NCI-H1105 (cell line): Measurements from ENCODE around the gene TNFAIP8L3.

Source experiments
- DNase-seq: peaks from one replicate; lab custom pipeline; 2025; lab: John Stamatoyannopoulos, UW

Gene TNFAIP8L3

DNA sequence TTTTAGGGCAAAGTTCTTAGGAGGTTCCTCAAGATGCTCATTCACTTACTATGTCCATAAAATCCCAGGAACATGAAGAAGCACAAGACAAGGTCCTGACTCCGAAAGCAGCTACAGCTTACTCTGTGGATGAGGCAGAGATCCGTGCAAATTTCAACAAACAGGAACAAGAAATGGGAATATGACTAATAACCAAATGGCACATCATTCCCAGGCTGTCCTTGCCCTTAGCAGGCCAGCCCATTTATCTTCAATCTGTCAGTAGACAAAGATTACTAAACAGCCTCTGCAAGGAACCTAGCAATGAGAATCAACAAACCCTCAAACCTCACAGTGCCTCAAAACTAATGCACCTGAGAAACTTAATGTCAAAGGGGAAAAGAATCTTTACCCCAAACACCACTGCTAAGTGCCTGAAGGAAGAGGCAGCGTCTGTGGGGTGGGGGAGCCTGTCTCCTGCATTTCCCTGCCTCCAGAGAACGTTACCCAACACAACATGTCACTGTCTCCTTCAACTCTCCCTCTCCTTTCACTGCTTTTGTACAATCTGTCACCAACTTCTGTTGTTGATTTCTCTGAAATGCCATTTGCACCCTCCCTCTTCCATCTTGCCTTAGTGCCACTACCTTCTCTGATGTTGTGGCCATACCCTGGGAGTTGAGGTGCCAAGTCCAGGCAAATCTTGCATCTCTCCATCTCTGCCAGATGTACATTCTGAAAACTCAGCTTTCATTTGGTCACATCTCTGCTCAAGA lies 4.8 kb downstream of the TNFAIP8L3 start:
- DNase-seq, result no peak

DNA sequence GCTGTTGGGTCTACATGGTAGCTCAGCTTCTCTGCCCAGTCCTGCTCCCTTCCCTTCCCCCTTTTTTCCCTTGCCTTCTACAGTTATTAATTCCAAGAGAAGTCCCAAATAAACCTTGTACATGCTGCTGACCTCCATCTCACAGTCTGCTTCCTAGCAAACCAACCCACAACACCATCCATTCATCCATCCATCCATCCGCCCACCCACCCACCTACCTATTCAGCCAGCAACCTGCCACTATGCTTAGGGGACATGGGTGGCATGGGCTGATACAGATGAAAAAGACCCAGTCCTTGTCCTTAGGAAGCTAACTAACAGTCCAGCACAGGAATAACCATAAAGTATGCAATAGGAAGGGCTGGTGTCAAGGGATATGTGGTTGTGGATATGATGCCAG lies 5.7 kb downstream of the TNFAIP8L3 start:
- no peak for DNase-seq

DNA sequence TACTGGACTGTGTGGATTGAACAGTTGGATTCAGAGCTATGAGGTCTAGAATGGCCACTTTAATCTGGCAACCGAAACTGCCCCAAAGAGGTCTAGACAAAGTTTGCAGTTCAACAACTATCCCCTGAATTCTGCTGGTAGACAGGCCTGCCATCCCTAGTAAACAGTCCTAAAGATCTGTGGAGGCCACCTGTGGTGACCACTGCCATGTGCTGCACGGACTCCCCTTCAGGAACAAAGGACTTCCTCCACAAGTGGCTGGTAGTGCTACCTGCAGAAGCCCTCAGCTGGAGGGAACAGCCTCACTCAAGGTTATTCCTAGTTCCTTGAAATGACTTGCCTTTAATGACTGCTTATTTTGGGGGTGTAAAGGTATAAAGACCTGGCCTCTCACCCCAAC lies 6.1 kb downstream of the TNFAIP8L3 start:
- no peak for DNase-seq

DNA sequence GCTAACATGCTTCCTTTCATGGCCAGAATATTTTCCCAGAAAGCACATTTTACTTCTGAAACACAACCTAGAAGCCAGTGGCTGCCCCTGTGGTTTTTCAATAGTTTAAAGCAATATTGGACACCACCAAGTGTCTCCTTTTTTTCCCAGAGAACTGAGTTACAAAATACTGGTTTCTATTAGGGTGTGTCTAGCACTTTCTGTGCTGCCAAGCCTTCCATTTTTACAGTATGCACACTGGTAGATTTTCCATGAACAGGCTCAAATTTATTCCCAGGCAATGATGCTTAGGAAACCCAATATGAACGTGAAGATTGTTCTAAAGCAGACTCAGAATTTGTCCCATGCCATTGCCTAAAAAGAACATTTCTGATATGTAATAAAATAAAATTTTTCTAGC lies 7.2 kb downstream of the TNFAIP8L3 start:
- no peak for DNase-seq

DNA sequence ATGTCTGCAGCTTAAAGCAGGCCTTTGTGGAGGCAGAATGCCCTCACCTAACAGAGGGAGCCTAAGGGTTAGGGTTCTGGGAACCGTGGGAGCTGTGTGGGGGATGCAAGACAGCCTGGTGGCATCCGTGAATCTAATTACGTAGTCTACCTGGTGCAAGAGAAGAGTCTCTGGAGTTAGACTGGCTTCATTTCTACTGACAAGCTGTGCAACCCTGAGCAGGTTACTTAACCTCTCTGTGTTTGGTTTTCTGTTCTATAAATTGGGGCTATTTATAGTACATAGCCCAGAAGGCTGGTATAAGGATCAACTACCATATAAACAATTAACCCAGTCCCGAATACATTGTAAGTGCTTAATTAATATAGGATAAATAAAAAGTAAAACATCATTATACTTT lies 8.3 kb downstream of the TNFAIP8L3 start:
- no peak for DNase-seq

DNA sequence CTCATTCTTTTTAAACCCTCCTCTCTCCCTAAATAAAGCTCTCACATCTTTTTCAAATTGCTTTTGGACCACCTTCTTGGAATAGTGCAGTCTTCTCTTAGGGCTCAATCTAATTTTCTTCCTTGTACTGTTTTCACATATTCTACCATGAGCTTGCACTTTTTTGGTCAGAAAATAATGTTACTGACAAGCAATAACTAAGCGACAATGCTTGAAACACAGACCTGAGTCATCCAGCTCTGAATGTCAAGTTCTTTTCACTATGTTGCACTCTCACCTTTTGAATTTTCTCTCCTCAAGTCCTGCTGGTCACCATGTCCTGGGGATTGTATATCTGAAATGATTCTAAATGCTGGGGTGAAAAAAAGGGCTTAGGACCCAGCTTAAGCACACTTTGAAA lies 8.9 kb downstream of the TNFAIP8L3 start:
- DNase-seq, result no peak

DNA sequence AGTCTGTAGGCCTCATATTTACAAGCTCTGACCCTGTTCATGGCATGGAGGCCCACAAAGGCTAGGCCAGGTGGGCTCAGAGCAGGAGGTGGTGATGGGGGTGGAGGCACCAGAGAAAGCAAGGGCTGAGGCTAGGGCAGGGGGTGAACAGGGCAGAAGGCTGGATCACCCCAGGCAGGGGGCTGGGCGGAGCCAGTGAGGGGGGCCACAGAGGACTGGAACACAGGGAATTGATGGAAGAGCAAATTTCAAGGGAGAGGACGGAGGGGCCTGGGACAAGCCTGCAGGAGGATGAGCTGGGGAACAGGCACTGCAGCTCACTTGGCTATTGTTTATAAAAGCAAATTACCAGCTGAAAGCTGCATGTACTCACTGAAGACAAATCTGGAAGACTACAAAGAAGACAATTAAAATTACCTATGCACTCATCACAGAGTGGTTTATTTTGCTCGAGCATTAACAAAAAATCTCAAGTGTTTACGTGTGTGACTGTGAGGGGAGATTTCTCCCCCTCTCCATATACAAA lies 11.0 kb downstream of the TNFAIP8L3 start:
- DNase-seq, result no peak

DNA sequence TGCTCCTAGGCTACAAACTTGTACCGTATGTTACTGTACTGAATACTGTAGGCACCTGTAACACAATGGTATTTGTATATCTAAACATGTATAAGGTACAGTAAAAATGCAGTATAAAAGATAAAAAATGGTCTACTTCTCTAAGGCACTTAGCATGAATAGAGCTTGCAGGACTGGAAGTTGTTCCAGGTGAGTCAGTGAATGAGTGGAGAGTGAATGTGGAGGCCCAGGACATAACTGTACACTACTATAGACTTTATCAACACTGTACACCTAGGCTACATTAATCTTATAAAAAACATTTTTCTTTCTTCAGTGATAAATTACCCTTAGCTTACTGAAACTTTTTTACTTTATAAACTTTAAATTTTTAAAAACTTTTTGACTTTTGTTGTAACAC lies 12.5 kb downstream of the TNFAIP8L3 start:
- no peak for DNase-seq

DNA sequence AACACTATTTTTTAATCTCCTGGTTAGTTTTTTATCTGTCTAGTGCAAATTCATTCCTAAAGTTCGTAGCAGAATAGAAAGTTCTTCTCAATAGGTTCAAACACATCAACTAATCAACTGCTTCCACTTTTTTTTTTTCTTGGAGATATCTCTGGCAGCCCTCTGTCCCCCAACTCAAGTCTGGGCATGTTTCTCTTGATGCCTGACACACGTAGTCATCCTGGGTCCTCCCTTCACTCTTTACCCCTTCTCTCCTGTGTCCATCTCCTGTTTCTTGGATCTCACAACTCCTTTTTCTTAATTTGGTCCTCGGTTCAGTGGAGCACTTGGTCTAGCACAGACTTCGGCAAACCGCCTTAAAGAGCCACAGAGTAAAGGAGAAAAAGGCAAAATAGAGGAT lies 14.4 kb downstream of the TNFAIP8L3 start:
- DNase-seq, result no peak

DNA sequence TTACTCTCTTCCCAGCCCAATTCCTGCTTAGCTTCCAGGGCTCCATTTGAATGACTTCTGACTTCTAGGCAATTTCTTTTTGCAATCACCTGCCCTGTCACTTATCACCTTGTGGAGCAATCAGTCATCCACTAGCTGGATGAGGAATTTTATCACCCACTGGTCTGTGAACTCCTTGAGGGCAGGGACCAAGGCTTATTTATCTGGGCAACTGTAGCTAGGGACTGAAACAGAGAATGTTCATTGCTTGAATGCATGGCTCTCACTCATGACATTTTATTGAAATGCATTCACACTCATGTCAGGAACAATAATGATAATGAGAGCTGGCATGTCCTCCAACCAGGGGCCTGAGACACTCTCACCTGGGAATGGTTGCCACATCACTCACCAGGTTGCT lies 15.5 kb downstream of the TNFAIP8L3 start:
- no peak for DNase-seq

DNA sequence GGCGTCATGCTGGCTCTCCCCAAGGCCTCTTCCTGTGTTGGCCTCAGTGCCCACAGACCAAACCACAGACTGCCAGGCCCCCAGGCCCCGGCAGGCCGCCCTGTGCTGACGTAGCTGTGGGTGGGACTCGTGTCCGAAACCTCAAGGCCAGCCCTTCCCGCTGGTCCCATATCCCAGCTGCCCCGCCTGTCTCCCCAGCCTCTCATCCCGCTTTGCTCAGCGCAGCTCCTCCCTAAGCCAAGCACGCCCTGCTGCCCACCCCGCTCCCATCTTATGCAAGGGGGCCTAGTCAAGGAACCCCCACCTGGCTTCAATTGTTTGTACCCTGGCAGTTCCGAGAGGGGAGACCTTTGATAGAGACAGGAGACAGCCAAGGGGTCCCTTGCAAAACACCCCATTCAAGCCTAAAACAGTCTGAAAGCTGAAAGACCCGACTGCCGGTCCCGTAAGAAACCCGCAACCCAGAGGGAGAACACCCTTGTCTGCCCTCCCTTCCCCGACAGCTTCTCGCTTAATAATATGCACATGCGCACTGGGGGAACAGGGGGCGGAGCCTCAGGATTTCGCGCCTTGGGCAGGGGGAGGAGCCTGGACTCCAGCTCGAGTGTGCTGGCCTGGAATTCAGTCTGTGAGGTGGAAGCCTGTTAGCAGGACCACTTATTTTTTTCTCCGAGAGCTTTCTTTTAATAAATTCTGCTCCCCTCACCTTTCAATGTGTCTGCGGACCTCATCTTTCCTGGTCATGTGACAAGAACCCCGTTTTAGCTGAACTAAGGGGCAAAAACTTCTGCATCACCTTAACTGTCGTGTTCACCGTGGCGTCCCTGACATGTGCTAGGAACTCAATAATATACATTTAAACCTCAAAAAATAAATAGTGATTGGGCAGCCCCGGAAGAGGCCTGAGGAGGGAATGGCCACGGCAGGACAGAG lies 17.2 kb downstream of the TNFAIP8L3 start:
- DNase-seq, result no peak

DNA sequence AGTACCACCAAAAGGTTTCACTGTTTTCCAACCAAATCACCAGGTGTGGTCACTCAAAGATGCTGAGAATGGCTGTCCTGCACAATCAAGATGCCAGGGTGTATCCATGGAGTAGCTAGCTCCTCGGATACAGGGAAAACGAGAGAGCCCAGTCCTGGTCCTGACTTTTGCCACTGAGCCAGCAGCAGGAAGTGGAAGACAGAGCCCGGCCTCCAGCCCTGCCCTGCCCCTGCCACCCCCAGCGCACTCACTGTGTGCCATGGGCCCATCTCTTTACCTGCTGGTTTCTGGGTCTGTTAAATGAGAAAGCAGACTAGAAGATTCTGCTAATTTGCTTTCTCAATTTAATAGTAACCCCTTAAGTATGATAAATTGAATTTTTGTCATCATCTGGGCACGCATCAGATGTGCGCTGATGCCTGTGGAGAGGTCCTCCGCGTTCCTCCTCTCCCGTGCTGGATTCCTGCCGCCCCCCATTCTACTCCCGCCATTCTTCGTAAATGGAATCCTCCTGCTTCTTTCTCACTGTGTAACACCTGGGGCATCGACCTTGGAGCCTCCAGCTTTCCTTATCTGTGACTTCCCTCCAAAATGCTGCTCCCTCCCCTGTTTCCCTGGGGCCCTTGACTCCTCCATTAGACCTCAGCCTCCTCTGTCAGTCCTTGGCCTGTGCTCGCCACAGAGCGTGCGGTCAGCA lies 18.0 kb downstream of the TNFAIP8L3 start:
- DNase-seq, result no peak

DNA sequence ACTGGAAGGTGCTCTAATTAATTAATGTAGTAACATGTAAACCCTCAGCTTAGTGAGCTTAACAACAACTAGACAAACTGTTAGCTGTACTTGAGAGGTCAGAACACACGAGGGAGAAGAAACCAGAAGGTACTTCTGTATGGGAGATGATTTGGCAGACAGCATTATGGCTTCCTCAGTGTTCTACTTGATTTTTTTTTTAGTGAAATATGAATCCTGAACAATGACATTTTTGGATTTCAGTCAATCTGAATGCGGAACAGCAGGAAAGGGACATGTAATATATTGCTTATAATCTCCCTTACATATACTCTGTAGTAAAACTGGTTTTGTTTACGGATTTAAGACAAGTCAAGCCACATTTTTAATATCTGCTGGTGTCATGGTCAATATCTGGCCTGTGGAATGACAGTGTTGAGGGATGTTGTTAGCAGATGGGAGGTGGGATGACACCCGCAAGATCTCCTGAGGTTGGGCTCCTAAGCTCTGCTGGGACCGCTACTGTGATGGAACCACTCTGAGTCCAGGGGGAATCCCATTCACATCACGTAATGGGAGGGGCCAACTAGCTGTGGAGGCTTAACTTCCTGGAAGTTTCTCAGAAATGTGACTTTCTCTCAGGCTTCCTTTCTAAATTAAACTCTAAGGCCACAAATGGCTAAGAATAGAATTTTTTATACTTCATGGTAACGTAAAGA lies 18.7 kb downstream of the TNFAIP8L3 start:
- DNase-seq, result no peak

DNA sequence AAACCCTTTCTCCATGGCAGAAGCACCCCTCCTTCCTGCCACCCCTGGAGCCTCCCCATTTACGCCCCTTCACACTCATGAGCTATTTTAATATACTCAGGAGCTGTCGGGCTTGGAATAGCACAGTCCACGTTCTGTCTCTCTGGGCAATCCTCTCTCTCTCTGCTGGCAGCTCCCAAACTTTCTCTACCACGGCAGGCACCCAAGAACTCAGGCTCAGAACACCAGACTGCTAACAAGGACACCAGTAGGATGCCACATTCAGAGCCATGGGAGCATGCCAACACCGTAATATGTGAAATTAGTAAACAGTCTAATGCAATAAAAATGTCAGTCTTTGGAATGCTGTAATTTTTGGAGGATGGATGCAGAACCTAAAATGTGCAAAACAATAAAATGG lies 19.3 kb downstream of the TNFAIP8L3 start:
- no peak for DNase-seq

DNA sequence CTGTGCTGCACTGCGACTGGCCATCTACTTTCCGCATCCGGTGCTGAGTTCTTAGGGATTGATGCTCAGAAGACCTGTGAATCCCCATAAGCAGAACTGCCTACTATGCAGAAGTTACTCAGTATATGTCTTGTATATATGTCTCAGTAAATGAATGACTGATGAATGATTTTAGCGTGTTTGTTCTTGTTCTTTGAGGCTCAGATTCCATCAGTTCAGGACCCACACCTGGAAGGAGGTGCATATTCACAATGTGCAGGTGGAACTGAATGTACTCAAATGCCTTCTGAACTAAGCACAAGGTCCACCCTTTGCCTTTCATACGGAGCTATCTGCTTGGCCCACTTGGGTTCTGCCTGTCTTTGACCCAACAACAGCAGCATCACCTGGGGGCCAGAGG lies 19.8 kb downstream of the TNFAIP8L3 start:
- no peak for DNase-seq

DNA sequence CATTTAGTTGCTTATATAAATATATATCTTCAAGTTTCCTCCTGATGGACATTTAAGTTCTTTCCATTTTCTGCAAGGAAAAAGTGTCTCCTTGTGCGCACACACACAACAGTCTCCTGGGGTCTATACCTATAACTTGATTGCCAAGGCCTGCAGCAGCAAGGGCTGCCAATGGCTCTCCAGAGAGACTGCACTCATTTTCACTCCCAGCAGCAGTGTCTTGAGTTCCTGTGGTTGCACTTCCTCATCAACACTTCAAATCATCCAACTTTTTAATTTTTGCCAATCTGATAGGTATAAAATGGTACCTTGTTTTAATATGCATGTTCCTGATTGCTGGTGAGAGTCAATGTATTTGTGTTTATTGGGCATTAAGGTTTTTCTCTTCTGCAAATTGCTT lies 23.1 kb downstream of the TNFAIP8L3 start:
- no peak for DNase-seq

DNA sequence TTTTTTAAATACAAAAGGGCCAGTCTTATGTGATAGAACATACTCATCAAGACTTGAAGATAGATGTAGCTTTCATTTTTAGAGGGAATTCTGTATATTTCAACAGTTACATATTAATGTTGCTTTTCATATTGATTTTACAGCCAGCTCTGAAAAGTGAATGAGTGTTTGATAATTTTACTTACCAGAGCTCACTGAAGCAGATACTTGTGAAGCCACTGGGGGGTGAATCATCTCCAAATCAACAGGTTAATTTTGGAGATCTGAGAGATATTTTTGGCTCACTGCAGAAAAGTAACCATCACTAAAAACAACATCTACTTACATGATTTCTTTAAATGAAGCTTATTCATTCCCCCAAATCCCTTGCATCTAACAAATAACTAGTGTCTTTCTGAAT lies 24.7 kb downstream of the TNFAIP8L3 start:
- no peak for DNase-seq

DNA sequence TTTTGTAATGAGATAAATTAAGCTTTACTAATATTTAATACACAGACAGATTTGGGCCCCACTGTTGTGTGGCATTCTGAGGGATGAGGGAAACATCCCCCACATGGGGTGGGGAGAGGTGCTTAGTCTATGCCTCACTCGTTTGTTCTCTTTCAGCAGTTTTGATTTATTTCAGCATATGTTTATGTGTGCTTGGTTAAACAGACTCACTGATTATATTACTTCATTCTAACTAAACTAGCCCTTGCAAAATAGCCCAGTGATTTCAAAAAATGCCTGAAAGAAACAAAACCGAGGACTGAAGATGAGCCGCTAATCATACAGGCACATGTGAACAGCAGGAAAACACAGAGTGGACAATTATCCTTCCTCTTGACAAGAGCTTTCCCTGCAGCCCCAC lies 27.2 kb downstream of the TNFAIP8L3 start:
- DNase-seq, result no peak

DNA sequence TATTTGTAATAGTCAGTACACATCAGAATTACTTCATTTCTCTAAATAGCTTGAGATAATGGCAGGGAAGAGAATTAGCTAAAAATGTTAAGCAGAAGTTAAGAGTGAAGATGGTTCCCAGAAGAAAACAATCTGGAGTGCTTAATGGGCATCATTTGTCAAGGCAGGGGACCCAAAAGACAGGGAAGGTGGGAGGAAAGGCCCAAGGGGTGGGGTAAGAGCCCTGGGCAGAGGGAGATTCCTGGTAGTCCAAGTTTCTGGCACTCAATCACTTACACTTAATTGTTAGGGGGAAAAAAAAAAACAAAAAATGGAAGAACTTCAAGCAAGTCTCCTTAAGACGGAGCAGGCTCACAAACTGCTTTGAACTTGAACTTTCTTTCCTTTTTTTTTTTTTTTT lies 28.9 kb downstream of the TNFAIP8L3 start:
- no peak for DNase-seq

DNA sequence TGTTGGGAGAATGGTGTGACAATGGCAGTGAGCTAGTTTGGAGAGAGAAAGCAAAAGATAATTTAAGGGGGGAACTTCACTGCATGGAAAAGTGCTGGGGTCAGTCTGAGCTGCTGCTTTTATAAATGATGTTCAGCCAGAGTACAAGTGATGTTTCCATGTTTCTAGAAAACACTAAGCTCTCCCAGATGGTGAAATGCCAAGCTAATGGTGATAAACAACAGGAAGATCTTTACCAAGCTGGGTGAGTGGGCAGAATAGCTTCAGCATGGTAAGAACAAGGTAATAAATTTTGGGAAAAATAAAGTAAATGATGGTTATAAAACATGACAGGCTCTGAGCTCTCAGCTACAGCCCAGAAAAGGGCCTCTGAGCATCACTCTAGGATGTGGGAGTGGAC lies 29.4 kb downstream of the TNFAIP8L3 start:
- no peak for DNase-seq

DNA sequence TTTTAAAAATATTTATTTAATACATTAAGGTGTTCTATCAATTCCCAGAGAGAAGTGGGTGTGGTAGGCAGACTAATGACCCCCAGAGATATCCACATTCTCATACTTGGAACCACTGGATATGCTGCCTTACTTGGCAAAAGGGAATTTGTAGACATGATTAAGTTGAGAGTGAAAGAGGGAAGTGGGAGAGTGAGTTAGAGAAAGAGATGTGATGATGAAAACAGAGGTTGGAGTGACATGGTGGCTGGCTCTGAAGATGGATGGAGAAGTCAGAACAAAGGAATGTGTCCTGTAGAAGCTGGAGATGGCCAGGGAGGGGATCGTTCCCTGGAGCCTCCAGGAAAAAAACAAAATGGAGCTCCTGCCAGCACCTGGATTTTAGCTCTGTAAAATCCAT lies 32.0 kb downstream of the TNFAIP8L3 start:
- DNase-seq, result no peak
